GM23338 (cell line): ENCODE data around the gene ANGPT4. TPM values are rescaled to one million over a fixed set of nuclear protein-coding genes. Genes with fewer than 3 reads are reported as not detected.

Source experiments
- ATAC-seq: fragments of 200-7000 bp; cut with Tn5 transposase; 3 replicates; pipeline ENCODE4 v1.9.1; 2020
- DNase-seq: peaks from one replicate; pipeline ENCODE4 v3.0.0-alpha.2; 2015; ENCODE audit warnings: low spot score
- H2AFZ ChIP-seq: fragments of 200-600 bp; sonication (generic); 2 replicates; pipeline ENCODE4 v1.8.0; 2016; ENCODE audit warnings: antibody characterized with exemption, mild to moderate bottlenecking, moderate library complexity
- H3F3A ChIP-seq: fragments of 200-600 bp; sonication (generic); replicated peaks from 2 replicates; pipeline ENCODE4 v1.8.0; 2017; ENCODE audit warnings: antibody characterized with exemption, mixed run types, low read depth
- H3K27ac ChIP-seq: fragments of 200-600 bp; sonication (generic); 2 replicates; pipeline ENCODE4 v1.6.1; 2016; ENCODE audit warnings: low read depth
- H3K27me3 ChIP-seq: fragments of 200-600 bp; sonication (generic); 2 replicates; pipeline ENCODE4 v1.8.0; 2016; ENCODE audit warnings: mild to moderate bottlenecking, mixed run types, moderate library complexity; ENCODE audit not compliant: insufficient read depth
- H3K36me3 ChIP-seq: fragments of 200-600 bp; sonication (generic); 2 replicates; pipeline ENCODE4 v1.8.0; 2016; ENCODE audit warnings: mild to moderate bottlenecking; ENCODE audit not compliant: insufficient read depth
- H3K4me1 ChIP-seq: fragments of 200-600 bp; sonication (generic); 2 replicates; pipeline ENCODE4 v1.8.0; 2016; ENCODE audit warnings: mild to moderate bottlenecking, moderate library complexity; ENCODE audit not compliant: insufficient read depth
- H3K4me2 ChIP-seq: fragments of 200-600 bp; sonication (generic); 2 replicates; pipeline ENCODE4 v1.7.1; 2017; ENCODE audit warnings: mixed run types
- H3K4me3 ChIP-seq: fragments of 200-600 bp; sonication (generic); 2 replicates; pipeline ENCODE4 v1.6.1; 2016; ENCODE audit warnings: mixed run types
- H3K79me2 ChIP-seq: fragments of 200-600 bp; sonication (generic); replicated peaks from 2 replicates; pipeline ENCODE4 v1.8.0; 2017; ENCODE audit warnings: mild to moderate bottlenecking; ENCODE audit not compliant: insufficient read depth
- H3K9me2 ChIP-seq: fragments of 200-600 bp; sonication (generic); 2 replicates; pipeline ENCODE4 v1.8.0; 2017; ENCODE audit not compliant: insufficient read depth
- H4K20me1 ChIP-seq: fragments of 200-600 bp; sonication (generic); replicated peaks from 2 replicates; pipeline ENCODE4 v1.8.0; 2017; ENCODE audit warnings: mild to moderate bottlenecking; ENCODE audit not compliant: insufficient read depth
- H3K27ac Mint-ChIP-seq: 2 replicates; pipeline ENCODE4 v1.8.0; 2020; ENCODE audit warnings: inconsistent platforms, mild to moderate bottlenecking, moderate library complexity, mixed read lengths
- H3K27me3 Mint-ChIP-seq: 3 replicates; pipeline ENCODE4 v1.8.0; 2022; ENCODE audit warnings: low read depth, mild to moderate bottlenecking, moderate library complexity, mixed read lengths, inconsistent platforms; ENCODE audit not compliant: insufficient read depth, poor library complexity
- H3K36me3 Mint-ChIP-seq: 3 replicates; pipeline ENCODE4 v1.8.0; 2021; ENCODE audit warnings: low read depth, mild to moderate bottlenecking, inconsistent platforms, moderate library complexity, mixed read lengths
- H3K4me1 Mint-ChIP-seq: 3 replicates; pipeline ENCODE4 v1.8.0; 2020; ENCODE audit warnings: mild to moderate bottlenecking, inconsistent platforms, mixed read lengths
- H3K4me3 Mint-ChIP-seq: 3 replicates; pipeline ENCODE4 v1.8.0; 2021; ENCODE audit warnings: moderate library complexity, mild to moderate bottlenecking, inconsistent platforms, mixed read lengths
- H3K9me3 Mint-ChIP-seq: 3 replicates; pipeline ENCODE4 v1.8.0; 2020; ENCODE audit warnings: moderate library complexity, mild to moderate bottlenecking, inconsistent platforms, mixed read lengths
- CREB1 ChIP-seq: fragments of 250-450 bp; sonication (Bioruptor Pico); IDR thresholded peaks from 2 replicates; pipeline ENCODE4 v1.5.0; 2020; ENCODE audit warnings: low read depth, mild to moderate bottlenecking, moderate library complexity
- EZH2 ChIP-seq: fragments of 200-600 bp; sonication (generic); IDR thresholded peaks from one replicate; pipeline ENCODE4 v1.8.0; 2017; ENCODE audit warnings: antibody characterized with exemption, mild to moderate bottlenecking, low read depth; ENCODE audit not compliant: unreplicated experiment
- JUNB ChIP-seq: IDR thresholded peaks from one replicate; pipeline ENCODE4 v1.6.1; 2016; ENCODE audit warnings: antibody characterized with exemption; ENCODE audit not compliant: unreplicated experiment
- polyA plus RNA-seq: library from polyadenylated mRNA; unstranded; fragments of >200 nt; fragmentation: Nextera tagmentation; extraction: Ambion mirVana; gene quantifications from 2 replicates; pipeline ENCODE4 v1.2.1, GENCODE V29; 2016
- total RNA-seq: library from RNA; depleted of rRNA; stranded (reverse); fragments of >200 nt; shearing (Covaris generic); gene quantifications from 2 replicates; pipeline ENCODE4 v1.2.3, GENCODE V29; 2014
- TF ChIP-seq, protein P1 (sequence below): fragments of 250-450 bp; sonication (Bioruptor Pico); IDR thresholded peaks from 2 replicates; pipeline ENCODE4 v1.5.0; 2020; ENCODE audit warnings: mild to moderate bottlenecking, moderate library complexity
- TF ChIP-seq, protein P2 (sequence below): IDR thresholded peaks from 2 replicates; pipeline ENCODE4 v1.6.1; 2016; ENCODE audit warnings: antibody characterized with exemption

Gene ANGPT4
- total and polyA plus RNA-seq, 2 experiments from 2014 or later = 0.17 TPM; not detected in 1

DNA sequence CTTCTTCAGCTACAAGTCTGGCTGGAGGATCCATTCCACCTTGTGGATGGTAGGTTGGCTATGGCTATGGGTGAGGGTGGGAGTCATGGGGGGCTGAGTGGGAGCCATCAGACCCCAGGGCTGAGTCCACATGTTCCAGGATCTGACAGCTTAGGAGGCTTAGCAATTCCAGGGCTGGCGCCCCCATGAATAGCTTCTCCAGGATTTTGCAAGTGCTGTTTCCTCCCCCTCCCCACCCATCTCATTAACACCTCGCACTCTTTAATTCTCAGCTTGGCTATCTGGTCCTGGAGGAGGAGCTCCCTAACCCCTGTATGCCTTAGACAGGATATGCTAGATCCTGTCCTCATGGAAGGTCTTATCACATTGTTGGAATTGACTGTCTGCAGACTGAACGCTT, 39.0 kb upstream of the ANGPT4 start:
- H3K27ac Mint-ChIP-seq = no peak overlapping the region
- TF ChIP-seq JUNB = no peak
- no peak for TF ChIP-seq CREB1 (CRISPR knock-in tag)
- TF ChIP-seq, protein P1, sequence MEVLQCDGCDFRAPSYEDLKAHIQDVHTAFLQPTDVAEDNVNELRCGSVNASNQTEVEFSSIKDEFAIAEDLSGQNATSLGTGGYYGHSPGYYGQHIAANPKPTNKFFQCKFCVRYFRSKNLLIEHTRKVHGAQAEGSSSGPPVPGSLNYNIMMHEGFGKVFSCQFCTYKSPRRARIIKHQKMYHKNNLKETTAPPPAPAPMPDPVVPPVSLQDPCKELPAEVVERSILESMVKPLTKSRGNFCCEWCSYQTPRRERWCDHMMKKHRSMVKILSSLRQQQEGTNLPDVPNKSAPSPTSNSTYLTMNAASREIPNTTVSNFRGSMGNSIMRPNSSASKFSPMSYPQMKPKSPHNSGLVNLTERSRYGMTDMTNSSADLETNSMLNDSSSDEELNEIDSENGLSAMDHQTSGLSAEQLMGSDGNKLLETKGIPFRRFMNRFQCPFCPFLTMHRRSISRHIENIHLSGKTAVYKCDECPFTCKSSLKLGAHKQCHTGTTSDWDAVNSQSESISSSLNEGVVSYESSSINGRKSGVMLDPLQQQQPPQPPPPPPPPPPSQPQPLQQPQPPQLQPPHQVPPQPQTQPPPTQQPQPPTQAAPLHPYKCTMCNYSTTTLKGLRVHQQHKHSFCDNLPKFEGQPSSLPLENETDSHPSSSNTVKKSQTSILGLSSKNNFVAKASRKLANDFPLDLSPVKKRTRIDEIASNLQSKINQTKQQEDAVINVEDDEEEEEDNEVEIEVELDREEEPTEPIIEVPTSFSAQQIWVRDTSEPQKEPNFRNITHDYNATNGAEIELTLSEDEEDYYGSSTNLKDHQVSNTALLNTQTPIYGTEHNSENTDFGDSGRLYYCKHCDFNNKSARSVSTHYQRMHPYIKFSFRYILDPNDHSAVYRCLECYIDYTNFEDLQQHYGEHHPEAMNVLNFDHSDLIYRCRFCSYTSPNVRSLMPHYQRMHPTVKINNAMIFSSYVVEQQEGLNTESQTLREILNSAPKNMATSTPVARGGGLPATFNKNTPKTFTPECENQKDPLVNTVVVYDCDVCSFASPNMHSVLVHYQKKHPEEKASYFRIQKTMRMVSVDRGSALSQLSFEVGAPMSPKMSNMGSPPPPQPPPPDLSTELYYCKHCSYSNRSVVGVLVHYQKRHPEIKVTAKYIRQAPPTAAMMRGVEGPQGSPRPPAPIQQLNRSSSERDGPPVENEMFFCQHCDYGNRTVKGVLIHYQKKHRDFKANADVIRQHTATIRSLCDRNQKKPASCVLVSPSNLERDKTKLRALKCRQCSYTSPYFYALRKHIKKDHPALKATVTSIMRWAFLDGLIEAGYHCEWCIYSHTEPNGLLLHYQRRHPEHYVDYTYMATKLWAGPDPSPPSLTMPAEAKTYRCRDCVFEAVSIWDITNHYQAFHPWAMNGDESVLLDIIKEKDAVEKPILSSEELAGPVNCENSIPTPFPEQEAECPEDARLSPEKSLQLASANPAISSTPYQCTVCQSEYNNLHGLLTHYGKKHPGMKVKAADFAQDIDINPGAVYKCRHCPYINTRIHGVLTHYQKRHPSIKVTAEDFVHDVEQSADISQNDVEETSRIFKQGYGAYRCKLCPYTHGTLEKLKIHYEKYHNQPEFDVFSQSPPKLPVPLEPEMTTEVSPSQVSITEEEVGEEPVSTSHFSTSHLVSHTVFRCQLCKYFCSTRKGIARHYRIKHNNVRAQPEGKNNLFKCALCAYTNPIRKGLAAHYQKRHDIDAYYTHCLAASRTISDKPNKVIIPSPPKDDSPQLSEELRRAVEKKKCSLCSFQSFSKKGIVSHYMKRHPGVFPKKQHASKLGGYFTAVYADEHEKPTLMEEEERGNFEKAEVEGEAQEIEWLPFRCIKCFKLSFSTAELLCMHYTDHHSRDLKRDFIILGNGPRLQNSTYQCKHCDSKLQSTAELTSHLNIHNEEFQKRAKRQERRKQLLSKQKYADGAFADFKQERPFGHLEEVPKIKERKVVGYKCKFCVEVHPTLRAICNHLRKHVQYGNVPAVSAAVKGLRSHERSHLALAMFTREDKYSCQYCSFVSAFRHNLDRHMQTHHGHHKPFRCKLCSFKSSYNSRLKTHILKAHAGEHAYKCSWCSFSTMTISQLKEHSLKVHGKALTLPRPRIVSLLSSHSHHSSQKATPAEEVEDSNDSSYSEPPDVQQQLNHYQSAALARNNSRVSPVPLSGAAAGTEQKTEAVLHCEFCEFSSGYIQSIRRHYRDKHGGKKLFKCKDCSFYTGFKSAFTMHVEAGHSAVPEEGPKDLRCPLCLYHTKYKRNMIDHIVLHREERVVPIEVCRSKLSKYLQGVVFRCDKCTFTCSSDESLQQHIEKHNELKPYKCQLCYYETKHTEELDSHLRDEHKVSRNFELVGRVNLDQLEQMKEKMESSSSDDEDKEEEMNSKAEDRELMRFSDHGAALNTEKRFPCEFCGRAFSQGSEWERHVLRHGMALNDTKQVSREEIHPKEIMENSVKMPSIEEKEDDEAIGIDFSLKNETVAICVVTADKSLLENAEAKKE (CRISPR knock-in tag) = no peak
- TF ChIP-seq EZH2 = no peak
- TF ChIP-seq, protein P2, sequence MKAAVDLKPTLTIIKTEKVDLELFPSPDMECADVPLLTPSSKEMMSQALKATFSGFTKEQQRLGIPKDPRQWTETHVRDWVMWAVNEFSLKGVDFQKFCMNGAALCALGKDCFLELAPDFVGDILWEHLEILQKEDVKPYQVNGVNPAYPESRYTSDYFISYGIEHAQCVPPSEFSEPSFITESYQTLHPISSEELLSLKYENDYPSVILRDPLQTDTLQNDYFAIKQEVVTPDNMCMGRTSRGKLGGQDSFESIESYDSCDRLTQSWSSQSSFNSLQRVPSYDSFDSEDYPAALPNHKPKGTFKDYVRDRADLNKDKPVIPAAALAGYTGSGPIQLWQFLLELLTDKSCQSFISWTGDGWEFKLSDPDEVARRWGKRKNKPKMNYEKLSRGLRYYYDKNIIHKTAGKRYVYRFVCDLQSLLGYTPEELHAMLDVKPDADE = no peak
- Histone ChIP-seq H3K4me1 (0 out of 2 replicates have a peak, but pooled peaks cover 3% of the 10 kb centered on the region), H3K27ac (no peak overlapping the region), H3K36me3 (no peaks in the 10 kb centered on the region), H4K20me1 (no peaks in the 10 kb centered on the region), H3K27me3 (no peaks in the 10 kb centered on the region), H3K9me2 (no peaks in the 10 kb centered on the region), H3K79me2 (no peaks in the 10 kb centered on the region), H3K4me2 (no peak overlapping the region), H3K4me3 (no peak overlapping the region), H2AFZ (no peak overlapping the region), H3F3A (no peaks in the 10 kb centered on the region)
- H3K4me1 Mint-ChIP-seq = peaks cover 9% of the 10 kb centered on the region
- no peaks in the 10 kb centered on the region for H3K36me3 Mint-ChIP-seq
- DNase-seq (no peak), ATAC-seq (no peak)
- H3K4me3 Mint-ChIP-seq = no peak overlapping the region
- peaks cover 4% of the 10 kb centered on the region for H3K27me3 Mint-ChIP-seq
- H3K9me3 Mint-ChIP-seq = no peaks in the 10 kb centered on the region

DNA sequence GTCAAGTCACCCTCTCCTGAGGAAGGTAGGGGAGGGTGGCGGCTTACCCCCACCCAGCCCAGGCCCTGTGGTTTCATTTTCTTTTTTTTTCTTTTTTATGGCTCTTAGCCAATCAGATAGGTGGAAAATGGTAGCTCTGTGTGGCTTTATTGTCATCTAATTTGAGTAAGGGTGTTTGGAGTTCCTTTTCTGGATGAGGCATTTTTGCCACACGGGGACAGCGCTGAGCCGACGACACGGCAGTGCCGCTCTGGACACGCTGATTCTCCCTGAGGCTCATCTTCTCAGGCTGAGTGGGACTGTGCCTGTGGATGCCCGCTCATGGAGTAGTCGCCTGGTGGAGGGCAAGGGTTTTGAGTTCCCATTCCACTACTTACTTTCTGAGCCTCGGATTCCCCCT, 37.6 kb upstream of the ANGPT4 start:
- Histone ChIP-seq H3K79me2 (no peaks in the 10 kb centered on the region), H4K20me1 (no peaks in the 10 kb centered on the region), H3K36me3 (no peaks in the 10 kb centered on the region), H3K27ac (no peak overlapping the region), H3K4me2 (no peak overlapping the region), H2AFZ (no peak overlapping the region), H3K4me3 (no peak overlapping the region), H3K4me1 (0 out of 2 replicates have a peak, but pooled peaks cover 3% of the 10 kb centered on the region), H3F3A (no peaks in the 10 kb centered on the region), H3K9me2 (no peaks in the 10 kb centered on the region), H3K27me3 (no peaks in the 10 kb centered on the region)
- H3K27me3 Mint-ChIP-seq = peaks cover 2% of the 10 kb centered on the region
- peak; percentile 47 for DNase-seq
- ATAC-seq = peak; percentile 44
- H3K4me3 Mint-ChIP-seq = no peak overlapping the region
- no peaks in the 10 kb centered on the region for H3K9me3 Mint-ChIP-seq
- H3K27ac Mint-ChIP-seq = no peak overlapping the region
- peaks cover 6% of the 10 kb centered on the region for H3K4me1 Mint-ChIP-seq
- no peaks in the 10 kb centered on the region for H3K36me3 Mint-ChIP-seq
- TF ChIP-seq, protein P1 (CRISPR knock-in tag) = no peak
